HG03565 (cell line): ENCODE results near the gene AIFM3.

Experiments used
- ATAC-seq: cut with Tn5 transposase; IDR thresholded peaks from one replicate; pipeline ENCODE4 v1.9.1; 2021; ENCODE audit warnings: mild to moderate bottlenecking, moderate library complexity; ENCODE audit not compliant: unreplicated experiment

The AIFM3 gene

GRCh38 chr22:20989323-20990138 lies 22.5 kb downstream of the AIFM3 start:
- no peak for ATAC-seq

GRCh38 chr22:20990184-20991180 lies 23.4 kb downstream of the AIFM3 start:
- no peak for ATAC-seq

GRCh38 chr22:20991252-20992055 lies 24.4 kb downstream of the AIFM3 start:
- no peak for ATAC-seq

GRCh38 chr22:20992056-20992442 lies 25.0 kb downstream of the AIFM3 start:
- ATAC-seq = no peak

GRCh38 chr22:20992456-20993303 lies 25.6 kb downstream of the AIFM3 start:
- ATAC-seq = no peak

- no peak for ATAC-seq
Observed at GRCh38 chr22:20993304-20994127, 26.5 kb downstream of the AIFM3 start.

GRCh38 chr22:20994128-20994901 lies 27.3 kb downstream of the AIFM3 start:
- ATAC-seq = no peak

- no peak for ATAC-seq
Observed at GRCh38 chr22:20994902-20995241, 27.8 kb downstream of the AIFM3 start.

GRCh38 chr22:20995329-20996030 lies 28.4 kb downstream of the AIFM3 start:
- no peak for ATAC-seq

GRCh38 chr22:20996031-20996410 lies 29.0 kb downstream of the AIFM3 start:
- no peak for ATAC-seq

- no peak for ATAC-seq
Observed at GRCh38 chr22:20996598-20997535, 29.8 kb downstream of the AIFM3 start.

- ATAC-seq = no peak
Observed at GRCh38 chr22:20997536-20998257, 30.6 kb downstream of the AIFM3 start.

GRCh38 chr22:20998411-20999336 lies 31.6 kb downstream of the AIFM3 start:
- ATAC-seq = no peak

- ATAC-seq = no peak
Observed at GRCh38 chr22:20999350-21000206, 32.5 kb downstream of the AIFM3 start.
